Endometrium (tissue), 2 donors: ENCODE measurements around the gene RARA.

Source experiments
- FAIRE-seq: peaks from 2 replicates; lab custom pipeline; 2012; peaks lifted over from hg19 to GRCh38; lab: Jason Lieb, UNC
- donor health status: control.
- donor health status: control.

Gene RARA

DNA sequence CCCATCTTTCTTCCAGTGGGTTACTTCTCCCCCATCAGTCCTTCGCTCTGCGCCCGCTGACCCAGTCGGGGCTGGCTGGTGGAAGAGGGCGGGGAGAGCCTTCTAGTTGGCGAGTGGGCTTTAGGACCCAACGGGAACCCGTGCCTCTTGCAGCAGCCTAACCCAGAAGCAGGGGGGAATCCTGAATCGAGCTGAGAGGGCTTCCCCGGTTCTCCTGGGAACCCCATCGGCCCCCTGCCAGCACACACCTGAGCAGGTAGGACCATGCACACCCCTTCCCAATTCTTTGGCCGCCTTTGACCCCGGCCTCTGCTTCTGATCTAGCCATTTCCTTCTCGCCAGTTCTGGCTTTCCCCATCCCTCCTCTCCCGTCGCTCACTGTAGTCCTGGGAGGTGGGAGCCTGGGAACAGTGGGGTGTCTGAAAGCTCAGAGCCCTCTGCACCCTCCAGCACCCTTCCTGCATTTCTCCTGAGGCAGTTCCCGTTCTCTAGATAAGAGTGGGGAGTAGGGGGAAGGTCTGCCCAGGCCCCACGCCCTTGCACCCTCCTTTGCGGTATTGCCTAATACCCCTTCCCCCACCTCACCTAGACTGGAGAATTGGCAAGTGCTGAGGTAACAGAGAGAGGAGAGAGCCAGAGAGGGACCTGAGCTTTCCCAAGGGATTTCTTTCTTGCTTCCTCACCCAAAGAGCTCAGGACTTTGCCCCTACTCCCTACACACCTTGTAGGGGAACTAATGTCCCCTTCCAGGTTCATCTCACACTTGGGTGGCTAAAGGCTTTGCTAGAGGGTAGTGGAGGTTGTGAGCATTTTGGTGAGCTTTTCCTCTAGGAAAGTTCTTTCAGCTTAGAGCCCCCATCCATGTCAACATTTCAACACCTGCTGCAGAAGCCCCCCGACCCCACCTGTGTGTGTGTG, at the start of gene RARA:
Gene RARA (plus strand): TSS at position 150 of the 918 bp plus-strand sequence. CDS start 22,039 bp downstream, outside the sequence.
- no peak for FAIRE-seq

DNA sequence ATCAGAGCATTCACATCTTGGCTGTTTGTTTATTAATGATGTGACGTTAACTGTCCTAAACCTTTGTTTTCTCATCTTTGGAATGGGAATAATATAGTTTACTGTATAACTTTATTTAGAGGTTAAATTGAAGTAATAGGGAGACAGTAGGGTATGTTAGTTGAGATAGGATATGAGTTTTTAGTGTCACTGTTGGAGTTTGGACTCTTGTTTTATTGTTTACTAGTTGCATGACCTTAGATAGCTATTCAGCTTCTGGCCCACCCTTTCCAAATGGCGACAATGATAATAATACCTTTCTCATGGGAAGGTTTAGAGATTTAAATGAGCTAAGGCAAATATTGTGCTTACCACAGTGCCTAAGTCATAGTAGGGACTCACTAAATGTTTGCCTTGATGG, 49.5 kb upstream of the RARA start:
- no peak for FAIRE-seq

DNA sequence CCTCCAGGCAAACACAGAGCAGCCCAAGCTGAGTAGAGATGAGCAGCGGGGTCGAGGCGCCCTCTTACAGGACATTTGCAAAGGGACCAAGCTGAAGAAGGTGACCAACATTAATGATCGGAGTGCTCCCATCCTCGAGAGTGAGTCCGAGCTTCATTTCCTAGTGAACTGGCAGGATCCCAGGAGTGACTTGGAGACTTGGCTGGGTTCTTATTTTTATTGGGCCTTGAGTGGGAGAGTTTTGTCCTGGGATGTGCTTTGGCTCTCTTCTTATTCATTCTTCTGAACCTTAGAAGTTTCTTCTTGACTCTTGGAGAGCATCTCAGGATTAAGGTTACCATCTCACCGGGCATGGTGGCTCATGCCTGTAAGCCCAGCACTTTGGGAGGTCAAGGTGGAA, 48.5 kb upstream of the RARA start:
- no peak for FAIRE-seq

- FAIRE-seq: no peak
Measured at GRCh38 chr17:40264458-40265185, 44.4 kb upstream of the RARA start.

- FAIRE-seq: no peak
Measured at GRCh38 chr17:40265337-40265736, 43.6 kb upstream of the RARA start.

DNA sequence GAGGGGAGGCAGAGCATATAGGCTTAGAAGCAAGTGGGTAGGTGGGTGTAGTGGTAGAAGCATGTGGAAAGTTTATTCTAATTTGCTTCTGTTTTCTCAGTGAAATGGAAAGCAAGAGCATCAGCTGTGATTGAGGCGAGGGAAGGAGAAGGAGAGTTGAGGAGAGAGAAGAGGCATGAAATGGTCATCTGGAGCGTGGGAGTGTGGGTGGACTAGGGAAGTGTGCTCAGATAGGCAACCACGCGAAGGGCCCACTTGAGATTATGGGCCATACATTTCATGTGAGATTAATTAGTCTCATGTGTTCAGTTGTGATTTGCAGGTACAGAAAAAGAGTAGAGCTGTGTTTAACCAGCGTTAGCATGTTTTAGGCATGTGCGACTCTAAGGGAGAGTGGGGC, 42.1 kb upstream of the RARA start:
- no peak for FAIRE-seq

GRCh38 chr17:40268141-40268712, 40.8 kb upstream of the RARA start:
- FAIRE-seq: no peak

GRCh38 chr17:40278414-40278813, 30.6 kb upstream of the RARA start:
- no peak for FAIRE-seq

GRCh38 chr17:40279402-40279801, 29.6 kb upstream of the RARA start:
- FAIRE-seq: no peak

DNA sequence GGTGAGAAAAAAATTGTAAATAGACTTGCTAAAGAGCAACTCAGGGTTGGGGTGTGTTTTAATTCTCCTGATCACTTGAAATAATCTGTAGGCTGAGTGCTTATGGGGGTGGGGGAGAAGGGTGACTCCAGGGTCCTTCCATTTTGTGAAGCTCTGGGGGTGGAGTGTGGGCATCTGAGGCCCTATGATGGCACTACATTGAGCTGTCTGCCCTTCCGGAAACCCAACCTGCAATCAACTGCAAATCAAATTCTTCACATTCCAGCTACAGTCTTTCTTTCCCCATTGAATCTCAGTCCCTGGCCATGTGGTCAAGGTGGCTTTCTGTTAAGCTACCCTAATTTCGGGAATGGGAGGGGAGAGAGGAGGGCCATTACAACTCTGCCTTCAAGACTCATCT, 27.3 kb upstream of the RARA start:
- no peak for FAIRE-seq

DNA sequence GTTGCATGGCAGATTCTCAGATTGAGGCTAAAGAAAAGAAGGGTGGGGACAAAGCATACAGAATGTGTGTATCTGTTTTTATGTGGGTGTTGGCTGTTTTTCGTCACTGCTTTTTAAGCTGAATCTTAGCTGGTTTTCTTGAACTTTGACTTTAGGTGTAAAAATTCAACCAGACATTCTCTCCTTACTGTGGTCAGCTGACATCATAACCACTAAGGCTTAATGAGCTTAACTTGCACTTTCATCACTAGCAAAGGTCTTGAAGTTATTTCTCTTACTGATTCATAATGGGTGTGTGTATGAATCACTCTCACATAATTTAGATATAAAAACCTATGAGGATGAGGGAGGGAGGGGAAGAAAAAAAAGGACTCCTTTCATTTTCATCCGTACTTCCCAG, 25.3 kb upstream of the RARA start:
- no peak for FAIRE-seq

DNA sequence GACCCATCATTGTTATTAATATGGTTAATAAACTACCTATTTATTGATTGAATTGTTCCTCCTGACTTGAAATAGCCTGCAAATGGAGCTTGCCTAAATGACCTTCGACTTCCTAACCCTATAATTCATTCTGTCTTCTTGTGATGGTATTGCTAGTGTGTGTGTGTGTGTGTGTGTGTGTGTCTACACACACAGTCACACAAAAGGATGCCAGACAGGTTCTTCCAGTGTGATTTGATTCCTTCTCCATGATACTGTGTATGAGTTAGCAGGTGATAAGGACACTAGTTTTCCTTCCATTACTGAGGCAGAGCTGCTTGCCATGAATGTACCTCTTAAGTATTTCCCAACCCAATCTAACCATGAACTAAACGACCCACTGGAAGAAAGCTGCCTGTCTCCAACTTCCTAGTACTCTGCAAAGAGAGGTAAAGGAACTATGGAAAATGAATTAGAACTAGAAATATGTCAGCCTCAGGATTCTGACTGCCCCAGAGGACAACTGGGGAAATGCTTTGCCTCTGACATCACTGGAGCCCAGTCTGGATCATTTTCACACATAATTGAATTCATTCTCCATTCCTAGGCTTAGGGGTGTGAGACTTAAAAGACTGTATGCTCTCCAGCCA, 24.8 kb upstream of the RARA start:
- no peak for FAIRE-seq

GRCh38 chr17:40286473-40286872, 22.5 kb upstream of the RARA start:
- FAIRE-seq: no peak

- no peak for FAIRE-seq
Measured at GRCh38 chr17:40287159-40287493, 21.9 kb upstream of the RARA start.

GRCh38 chr17:40287494-40288369, 21.2 kb upstream of the RARA start, which contains the start of gene CDC6:
CDC6 (plus strand) TSS chr17:40287879; CDS start chr17:40289421, 1,542 bp downstream.
- peak; percentile 98 for FAIRE-seq

DNA sequence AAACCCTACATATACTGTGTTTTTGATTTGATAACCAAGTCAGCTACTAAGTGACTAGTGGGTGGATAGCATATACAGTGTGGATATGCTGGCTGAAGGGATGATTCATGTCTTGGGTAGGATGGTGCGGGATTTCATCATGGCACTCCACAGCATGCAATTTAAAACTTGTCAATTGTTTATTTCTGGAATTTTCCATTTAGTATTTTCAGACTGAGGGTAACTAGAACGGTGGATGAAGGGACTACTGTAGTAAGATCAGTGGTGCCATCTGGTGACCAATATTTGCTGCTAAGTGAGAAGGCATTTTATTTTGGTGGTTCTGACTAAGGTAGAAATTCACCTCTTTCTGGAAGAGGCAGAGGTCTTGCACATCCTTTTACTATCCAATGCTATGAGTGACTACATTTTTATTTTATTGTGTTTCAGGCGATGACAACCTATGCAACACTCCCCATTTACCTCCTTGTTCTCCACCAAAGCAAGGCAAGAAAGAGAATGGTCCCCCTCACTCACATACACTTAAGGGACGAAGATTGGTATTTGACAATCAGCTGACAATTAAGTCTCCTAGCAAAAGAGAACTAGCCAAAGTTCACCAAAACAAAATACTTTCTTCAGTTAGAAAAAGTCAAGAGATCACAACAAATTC, 18.2 kb upstream of the RARA start:
- no peak for FAIRE-seq

- FAIRE-seq: no peak
Measured at GRCh38 chr17:40291281-40291664, 17.7 kb upstream of the RARA start.

GRCh38 chr17:40293363-40293762, 15.6 kb upstream of the RARA start:
- FAIRE-seq: no peak

DNA sequence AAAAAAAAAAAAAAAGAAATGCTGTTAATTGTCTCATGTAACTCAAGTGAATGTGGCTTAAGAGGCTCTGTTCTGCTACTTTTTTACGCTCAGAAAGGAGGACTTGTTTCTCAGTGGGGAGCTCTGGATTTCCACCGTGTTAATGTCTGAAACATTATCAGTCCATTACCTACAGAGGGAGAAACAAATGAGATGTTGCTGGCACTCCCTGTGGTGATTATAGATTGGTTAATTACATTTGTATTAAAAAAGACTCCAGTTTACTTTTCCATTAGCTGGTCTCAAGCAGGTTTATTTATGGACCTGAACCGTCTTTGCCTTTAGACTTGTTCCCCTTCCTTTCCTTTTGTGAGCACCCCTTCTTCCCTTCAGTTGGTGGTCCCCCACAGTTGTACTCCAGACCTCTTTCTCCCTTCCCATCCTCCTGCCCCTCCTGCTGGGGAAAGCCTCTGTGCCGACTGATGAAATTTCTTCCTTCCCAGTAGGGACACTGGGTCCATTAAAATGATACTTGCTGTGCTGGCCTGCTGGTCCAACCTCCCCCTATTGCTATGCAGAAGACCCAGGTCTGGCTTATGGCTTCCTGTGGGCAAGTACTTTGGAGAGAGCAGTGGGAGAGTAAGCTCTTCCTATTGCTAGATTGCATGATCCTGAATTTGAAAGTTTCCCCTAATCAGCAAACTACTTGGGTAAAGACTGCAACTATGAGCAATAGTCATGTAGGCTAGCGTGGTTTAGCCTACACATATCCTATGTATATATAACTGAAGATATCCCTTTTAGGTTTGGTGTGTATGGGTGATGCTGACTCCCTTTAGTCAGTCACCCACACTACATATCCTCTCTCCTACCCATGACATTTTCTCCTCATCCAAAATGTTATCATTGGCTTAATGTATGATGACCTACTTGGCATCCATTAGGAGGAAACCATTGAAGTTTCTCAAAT, 13.2 kb upstream of the RARA start:
- no peak for FAIRE-seq

DNA sequence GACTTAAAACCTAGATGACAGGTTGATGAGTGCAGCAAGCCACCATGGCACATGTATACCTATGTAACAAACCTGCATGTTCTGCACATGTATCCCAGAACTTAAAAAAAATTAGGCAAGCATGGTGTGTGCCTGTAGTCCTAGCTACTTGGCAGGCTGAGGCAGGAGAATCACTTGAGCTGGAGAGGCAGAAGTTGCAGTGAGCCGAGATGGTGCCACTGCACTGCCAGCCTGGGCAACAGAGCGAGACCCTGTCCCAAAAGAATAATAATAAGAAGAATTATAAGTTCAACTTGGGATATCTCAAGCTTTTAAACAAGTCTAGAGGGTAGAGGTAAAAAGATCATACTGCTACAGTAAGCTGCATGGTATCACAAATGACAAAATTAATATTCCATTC, 11.5 kb upstream of the RARA start:
- no peak for FAIRE-seq
